BJ (cell line): Measurements from ENCODE around the gene MCRIP1. TPM values are rescaled to one million over a fixed set of nuclear protein-coding genes. Genes with fewer than 3 reads are reported as not detected.

ENCODE experiments used
- CTCF ChIA-PET: fragments of 350-600 bp; formaldehyde crosslinking; extraction: SDS; loops from one replicate; lab custom pipeline; 2021; ENCODE audit warnings: antibody characterized with exemption, inconsistent platforms; lab: Yijun Ruan, JAX
- POLR2A ChIA-PET: fragments of 300-600 bp; sonication (Branson Sonifier 250); formaldehyde crosslinking; extraction: SDS; loops from one replicate; lab custom pipeline; 2021; ENCODE audit warnings: antibody characterized with exemption; lab: Charles Lee
- DNase-seq: peaks from one replicate; pipeline ENCODE4 v3.0.0-alpha.2; 2011; ENCODE audit warnings: low read depth
- H3K27me3 ChIP-seq: 2 replicates; pipeline ENCODE4 v1.6.0; 2011; ENCODE audit warnings: low read length; ENCODE audit not compliant: control insufficient read depth, insufficient read depth
- H3K36me3 ChIP-seq: 2 replicates; pipeline ENCODE4 v1.5.1; 2011; ENCODE audit warnings: low read length; ENCODE audit not compliant: control insufficient read depth, insufficient read depth
- H3K4me3 ChIP-seq: 2 replicates; pipeline ENCODE4 v1.5.1; 2011; ENCODE audit warnings: low read depth, mild to moderate bottlenecking, control low read depth, low read length
- CTCF ChIP-seq: IDR thresholded peaks from 2 replicates; pipeline ENCODE4 v1.5.1; 2011; ENCODE audit warnings: low read depth, mild to moderate bottlenecking, control low read depth, inconsistent platforms, low read length, moderate library complexity; ENCODE audit not compliant: insufficient read depth
- polyA plus RNA-seq: library from polyadenylated mRNA; depleted of rRNA; stranded (reverse); fragments of >200 nt; gene quantifications from 2 replicates; pipeline ENCODE4 v1.2.3, GENCODE V29; 2011

MCRIP1 gene
- polyA plus RNA-seq, 1 experiment = 89.8 TPM

GRCh38 chr17:81871387-81872230, 38.5 kb upstream of the MCRIP1 start:
- H3K4me3 ChIP-seq = peak overlapping the region; percentile 55
- peaks cover 20% of the 10 kb centered on the region for H3K36me3 ChIP-seq
- POLR2A ChIA-PET = interaction anchor here (0.6 kb wide), 1 partner anchor 12 kb away, joined by 5 read pairs; no protein-coding TSS in a partner anchor
- H3K27me3 ChIP-seq = no peaks in the 10 kb centered on the region
- CTCF ChIA-PET = interaction anchor here (0.8 to 1.3 kb wide), 2 partner anchors 14 to 319 kb away, joined by 3 read pairs; partner anchors contain the start of gene FAAP100
- DNase-seq = no peak
- TF ChIP-seq CTCF = peak; percentile 20; the same call in 1 of the 2 replicates

DNA sequence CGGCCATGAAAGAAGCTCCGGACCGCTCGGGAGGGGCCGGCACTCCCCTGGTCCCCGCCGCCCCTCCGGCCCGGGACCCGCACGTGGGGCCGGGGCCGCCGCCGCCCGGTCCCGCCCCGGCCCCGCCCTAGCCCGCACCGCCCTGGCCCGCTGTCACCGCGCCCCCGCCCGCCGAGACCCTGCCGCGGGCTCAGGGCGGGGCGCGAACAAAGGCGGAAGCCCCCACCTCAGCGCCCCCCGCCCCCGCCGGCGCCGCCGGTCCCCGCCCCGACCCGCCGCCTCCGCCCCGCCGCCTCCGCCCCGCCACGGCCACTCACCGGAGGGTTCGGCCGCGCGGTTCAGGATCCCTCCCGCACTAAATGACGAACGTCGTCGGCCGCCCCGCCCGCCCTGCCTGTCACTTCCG, 37.9 kb upstream of the MCRIP1 start, which contains the start of gene ARHGDIA:
TSS of gene ARHGDIA (minus strand) at position 357 of the 406 bp plus-strand sequence. CDS start 1,407 bp downstream, outside the sequence.
- no peak for DNase-seq
- Histone ChIP-seq H3K36me3 (peaks cover 24% of the 10 kb centered on the region), H3K27me3 (no peaks in the 10 kb centered on the region), H3K4me3 (peak within 1 kb of the TSS; percentile 55)
- CTCF ChIA-PET = interaction anchor here (1.3 to 2.4 kb wide), 2 partner anchors 52 to 319 kb away, joined by 3 to 6 read pairs; partner anchors contain the start of gene FAAP100
- no peak for TF ChIP-seq CTCF
- POLR2A ChIA-PET = no interaction called here

- no peaks in the 10 kb centered on the region for H3K27me3 ChIP-seq
- peaks cover 28% of the 10 kb centered on the region for H3K36me3 ChIP-seq
- DNase-seq = no peak
- CTCF ChIA-PET = interaction anchor here (0.6 to 2.4 kb wide), 11 partner anchors 9 to 318 kb away, joined by 3 to 7 read pairs (median 5); partner anchors contain the start of genes FAAP100 and P4HB
- no peak for TF ChIP-seq CTCF
- peak overlapping the region; percentile 55 for H3K4me3 ChIP-seq
- POLR2A ChIA-PET = no interaction called here
Measured at GRCh38 chr17:81870131-81870980, 37.3 kb upstream of the MCRIP1 start.

DNA sequence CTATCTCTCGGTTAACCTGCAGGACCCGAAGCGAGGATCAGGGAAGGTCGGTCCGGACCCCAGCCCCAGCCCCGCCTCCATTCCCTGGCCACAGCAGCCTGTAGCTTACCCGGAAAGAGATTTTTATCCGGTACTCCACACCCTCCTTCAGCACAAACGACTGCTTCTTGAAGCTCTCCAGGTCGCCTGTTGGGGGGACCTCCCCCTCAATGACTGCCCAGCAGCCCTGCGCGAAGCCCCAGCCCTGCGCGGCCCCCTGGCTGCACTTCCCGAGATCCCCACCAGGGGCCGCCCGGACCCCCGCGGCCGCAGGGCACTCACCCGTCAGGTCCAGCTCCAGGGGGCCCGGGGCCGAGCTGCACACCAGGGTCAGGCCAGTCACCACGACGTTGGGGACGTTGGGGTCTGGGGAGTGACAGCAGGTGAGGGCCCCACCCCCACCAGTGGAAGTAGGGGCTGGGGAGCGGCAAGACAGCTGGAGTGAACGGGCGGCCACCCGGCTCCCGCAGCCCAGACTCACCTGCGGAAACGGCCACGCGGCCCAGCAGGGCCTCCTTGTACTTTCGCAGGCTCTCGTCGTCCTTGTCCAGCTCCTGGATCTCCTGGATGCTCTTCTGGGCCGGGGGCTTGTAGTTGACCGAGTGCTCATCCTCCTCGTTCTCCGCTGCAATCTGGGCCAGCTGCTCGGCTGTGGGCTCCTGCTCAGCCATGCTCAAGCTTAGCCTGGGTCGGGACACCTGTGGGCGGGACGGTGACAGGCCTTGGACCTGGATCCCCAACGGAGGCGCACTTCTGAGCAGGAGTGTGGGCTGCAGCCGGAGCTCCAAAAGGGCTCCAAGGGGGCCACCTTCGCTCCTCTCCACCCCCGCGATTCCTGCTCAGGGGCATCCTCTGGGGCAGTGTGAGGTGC, 36.4 kb upstream of the MCRIP1 start:
- peak; percentile 83 for TF ChIP-seq CTCF
- Histone ChIP-seq H3K4me3 (peak overlapping the region; percentile 55), H3K36me3 (peaks cover 28% of the 10 kb centered on the region), H3K27me3 (no peaks in the 10 kb centered on the region)
- CTCF ChIA-PET = interaction anchor here (0.5 to 2.4 kb wide), 16 partner anchors 8 to 312 kb away, joined by 3 to 7 read pairs (median 4); partner anchors contain the start of gene P4HB
- no peak for DNase-seq
- POLR2A ChIA-PET = no interaction called here
